Fibroblast of the aortic adventitia (primary cell): ENCODE data around the gene HTRA3. TPM values are rescaled to one million over a fixed set of nuclear protein-coding genes. Genes with fewer than 3 reads are reported as not detected.
A peak's percentile ranks its signal among the peaks of the same experiment; 100 is the strongest.

ENCODE experiments used
- DNase-seq: peaks from one replicate; pipeline ENCODE4 v3.0.0-alpha.2; 2010; ENCODE audit warnings: low read depth
- H3K4me3 ChIP-seq: 2 replicates; pipeline ENCODE4 v1.5.1; 2011; ENCODE audit warnings: low read depth, mild to moderate bottlenecking, control low read depth, low read length, moderate library complexity
- CTCF ChIP-seq: IDR thresholded peaks from 2 replicates; pipeline ENCODE4 v1.5.1; 2011; ENCODE audit warnings: mild to moderate bottlenecking, low read length, control low read depth, inconsistent platforms; ENCODE audit not compliant: insufficient read depth
- total RNA-seq: library from RNA; depleted of rRNA; stranded (reverse); fragments of >200 nt; gene quantifications from 2 replicates; pipeline ENCODE4 v1.2.3, GENCODE V29; 2012; ENCODE audit warnings: low replicate concordance

Gene HTRA3
- total RNA-seq, 1 donor, result 7.6 TPM

- H3K4me3 ChIP-seq, result no peak overlapping the region
- no peak for TF ChIP-seq CTCF
- no peak for DNase-seq
These were observed 52.2 kb downstream of the HTRA3 start for GRCh38 chr4:8321771-8322170.

DNA sequence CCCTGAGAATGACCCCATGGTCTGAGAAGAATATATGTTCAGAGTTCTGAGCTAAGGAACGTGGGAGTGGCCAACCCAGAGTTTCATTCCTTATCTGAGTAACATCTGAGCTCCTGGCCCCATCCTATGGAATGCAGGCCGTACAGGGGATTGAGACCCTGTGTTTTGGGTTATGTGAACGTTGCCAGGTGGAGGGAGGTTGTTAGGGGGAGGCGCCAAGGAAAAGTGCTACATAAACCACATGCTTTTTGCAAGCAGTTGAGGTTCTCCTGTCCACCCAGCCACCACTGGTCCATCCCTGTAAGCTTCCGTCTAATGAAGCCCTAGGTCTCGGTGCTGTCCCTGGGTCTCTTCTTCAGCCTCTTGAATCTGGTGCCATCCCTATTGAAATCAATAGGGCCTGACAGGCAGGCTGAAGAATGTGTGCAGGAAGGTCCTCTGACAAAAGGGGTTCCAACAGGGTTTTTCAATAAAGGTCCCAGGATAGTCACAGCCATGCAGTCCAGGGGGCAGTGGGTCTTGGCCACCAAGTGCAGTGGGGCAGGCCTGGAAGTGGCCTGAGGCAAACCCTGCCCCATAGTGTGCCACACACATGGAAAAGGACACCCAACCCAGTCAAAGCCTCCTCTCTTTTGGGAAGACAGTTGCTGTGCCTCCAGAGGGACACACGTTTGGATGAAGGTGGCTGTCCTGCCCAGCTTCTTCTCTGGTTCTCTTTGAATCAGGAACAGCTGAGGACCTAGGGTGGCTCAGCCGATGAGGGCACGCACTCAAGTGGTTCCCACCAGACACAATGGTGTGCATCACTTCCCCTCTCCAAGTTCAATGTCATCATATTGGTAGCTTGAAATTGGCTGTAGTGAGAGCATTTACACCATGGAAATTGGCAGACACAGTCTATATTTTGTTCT lies 53.5 kb downstream of the HTRA3 start:
- no peak for TF ChIP-seq CTCF
- H3K4me3 ChIP-seq, result no peak overlapping the region
- DNase-seq, result no peak

DNA sequence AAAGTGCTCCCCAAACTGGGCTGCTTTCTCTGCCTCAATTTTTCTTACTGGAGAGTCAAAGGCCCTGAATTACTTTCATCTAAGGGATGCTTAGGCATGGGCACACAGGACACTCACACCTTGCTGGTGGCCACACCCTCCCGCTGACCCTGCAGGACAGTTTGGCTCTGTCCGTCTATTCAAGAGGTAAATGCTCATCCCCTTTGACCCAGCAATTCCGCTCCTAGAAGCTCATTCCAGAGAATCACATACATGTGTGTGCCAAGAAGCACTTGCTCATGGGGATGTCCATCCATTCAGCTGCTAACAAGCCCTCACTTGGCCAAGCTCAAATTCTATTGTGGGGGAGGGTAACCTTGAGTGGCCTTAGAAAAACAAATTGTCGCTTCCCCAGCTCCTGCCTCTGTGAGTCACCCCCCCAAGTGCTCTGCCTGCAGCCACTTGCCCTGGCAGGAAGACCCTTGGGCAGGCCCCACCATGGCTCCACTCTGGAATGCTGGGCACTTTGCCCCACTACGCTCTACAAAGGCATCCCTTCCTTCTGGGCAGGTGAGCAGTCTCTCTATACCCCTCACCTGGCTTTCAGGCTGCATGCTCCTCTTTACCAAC lies 54.5 kb downstream of the HTRA3 start:
- DNase-seq, result no peak
- TF ChIP-seq CTCF, result no peak
- no peak overlapping the region for H3K4me3 ChIP-seq

GRCh38 chr4:8324640-8325239 lies 55.2 kb downstream of the HTRA3 start:
- H3K4me3 ChIP-seq, result no peak overlapping the region
- no peak for TF ChIP-seq CTCF
- DNase-seq, result peak; percentile 43

GRCh38 chr4:8325291-8325973 lies 55.9 kb downstream of the HTRA3 start:
- DNase-seq, result no peak
- no peak for TF ChIP-seq CTCF
- no peak overlapping the region for H3K4me3 ChIP-seq

GRCh38 chr4:8326206-8326605 lies 56.7 kb downstream of the HTRA3 start:
- TF ChIP-seq CTCF, result no peak
- no peak for DNase-seq
- H3K4me3 ChIP-seq, result no peak overlapping the region
